Stomach (tissue), 9 donors: ENCODE results near the gene TMEM52. TPM values are rescaled to one million over a fixed set of nuclear protein-coding genes. Genes with fewer than 3 reads are reported as not detected.

ENCODE experiments used
- DNase-seq, 2 donors: peaks; one replicate each; pipeline versions ENCODE4 v3.0.0 to v3.0.0-alpha.2; 2013 to 2019
- H3K27ac ChIP-seq, 5 donors: fragments of 200-600 bp in 4 of 5; sonication (generic) in 4 of 5; one replicate each; pipeline ENCODE4 v1.5.1; 2013 to 2019; ENCODE audit warnings: mild to moderate bottlenecking in 1 of 5, moderate library complexity in 1 of 5
- H3K27me3 ChIP-seq, 3 donors: fragments of 200-600 bp; sonication (generic); one replicate each; pipeline ENCODE4 v1.5.1; 2017 to 2019; ENCODE audit warnings: mixed run types in 1 of 3
- H3K36me3 ChIP-seq, 4 donors: fragments of 200-600 bp; sonication (generic); 1 replicate in 3 of 4; 2 replicates in 1 of 4; pipeline ENCODE4 v1.5.1; 2016 to 2019
- H3K4me1 ChIP-seq, 4 donors: fragments of 200-600 bp; sonication (generic); one replicate each; pipeline ENCODE4 v1.5.1; 2016 to 2019
- H3K4me3 ChIP-seq, 4 donors: fragments of 200-600 bp; sonication (generic) in 3 of 4; one replicate each; pipeline ENCODE4 v1.5.1; 2016 to 2019; ENCODE audit warnings: mild to moderate bottlenecking in 1 of 4
- H3K9me3 ChIP-seq, 4 donors: fragments of 200-600 bp; sonication (generic); one replicate each; pipeline ENCODE4 v1.5.1; 2016 to 2019
- EP300 ChIP-seq: sonication (generic); formaldehyde crosslinking; IDR thresholded peaks from one replicate; pipeline ENCODE4 v1.6.1; 2017; ENCODE audit warnings: antibody characterized with exemption
- POLR2A ChIP-seq, 4 donors: fragments of 450-650 bp; IDR thresholded peaks; one replicate each; pipeline ENCODE4 v1.6.1; 2016; ENCODE audit warnings: antibody characterized with exemption in 4 of 4, control low read depth in 2 of 4, mild to moderate bottlenecking in 1 of 4, moderate library complexity in 1 of 4
- POLR2AphosphoS5 ChIP-seq, 3 donors: sonication (generic); formaldehyde crosslinking; IDR thresholded peaks; one replicate each; pipeline ENCODE4 v1.6.1; 2016; ENCODE audit warnings: antibody characterized with exemption in 3 of 3
- WGBS, 5 donors: extraction: QIAGEN DNeasy Blood & Tissue Kit in 3 of 5; methylation state at CpG; one replicate each; pipeline versions ENCODE4 v1.1.5 to v1.1.7; 2013 to 2018; 5-methylcytosine and 5-hydroxymethylcytosine counted together
- intact Hi-C: fragments of 100-400 bp; cut with DNase I; formaldehyde crosslinking; loops from one replicate; pipeline ENCODE4 v1.15.1; 2023; ENCODE audit warnings: low total_unique reads
- polyA plus RNA-seq, 3 donors: library from polyadenylated mRNA; stranded (reverse); fragments of 200-250 nt; gene quantifications; one replicate each; pipeline ENCODE4 v1.2.3, GENCODE V29; 2013
- total RNA-seq, 5 donors: library from RNA; depleted of rRNA; stranded (reverse); fragments of >200 nt; gene quantifications; one replicate each; pipeline versions ENCODE4 v1.1.0 to v1.2.3, GENCODE V29; 2014 to 2016
- TF ChIP-seq, protein P1 (sequence below), 7 experiments: fragments of 450-650 bp in 4 of 7; fragments of 200-600 bp in 3 of 7; sonication (generic) in 3 of 7; IDR thresholded peaks; one replicate each; pipeline ENCODE4 v1.5.1; 2016 to 2019; ENCODE audit warnings: antibody characterized with exemption in 7 of 7, control low read depth in 2 of 7, mild to moderate bottlenecking in 1 of 7
- donor health status: healthy with polysubstance abuse.
- donor health status: Bipolar disorder and iron deficiency.
- donor health status: healthy.

Gene TMEM52
- total and polyA plus RNA-seq, 8 donors = 5.0 to 10.4 (median 8.0) TPM; not detected in 4

DNA sequence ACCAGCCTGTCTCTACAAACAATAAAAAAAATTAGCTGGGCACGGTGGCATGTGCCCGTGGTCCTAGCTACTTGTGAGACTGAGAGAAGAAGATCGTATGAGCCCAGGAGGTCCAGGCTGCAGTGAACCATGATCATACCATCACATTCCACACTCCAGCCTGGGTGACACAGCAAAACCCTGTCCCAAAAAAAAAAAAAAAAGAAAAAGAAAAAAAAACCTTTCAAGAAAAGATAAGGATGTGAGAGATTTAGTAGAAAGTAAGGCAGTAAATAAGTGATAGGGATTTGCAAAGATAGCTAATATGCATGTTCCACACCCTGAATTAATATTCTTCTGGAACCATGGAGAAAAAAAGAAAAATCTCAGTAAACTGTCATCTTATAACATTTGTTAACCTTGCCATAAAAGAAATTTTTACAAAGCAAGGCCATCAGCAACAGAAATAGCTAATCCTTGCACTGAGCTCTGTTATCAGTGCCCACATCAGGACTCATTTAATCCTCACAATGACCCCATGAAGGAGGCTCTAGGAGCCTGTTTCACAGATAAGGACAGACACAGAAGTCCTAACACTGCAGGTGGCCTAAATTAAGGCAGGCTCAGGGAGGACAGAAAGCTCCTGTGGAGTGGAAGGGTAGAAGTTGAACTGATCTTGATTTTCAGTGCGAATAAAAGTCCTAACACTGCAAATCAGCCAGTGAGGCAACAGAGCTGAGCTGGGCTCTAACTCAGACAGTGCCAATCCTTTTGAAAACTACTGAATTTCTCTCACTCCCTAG, 35.8 kb downstream of the TMEM52 start:
- intact Hi-C loops = no loop called here
- no peak for DNase-seq
- peaks cover 43 to 94% (median 69%) of the 10 kb centered on the region in 4 donors for H3K4me1 ChIP-seq
- WGBS, 5 donors = 34 to 49% (median 37%) methylated on average over 4 of the region's 4 CpGs
- no peaks in the 10 kb centered on the region for H3K9me3 ChIP-seq
- H3K27ac ChIP-seq = peak overlapping the region in 2 of 5 donors; percentile 9 to 22
- peaks cover 0 to 13% (median 11%) of the 10 kb centered on the region in 4 donors for H3K36me3 ChIP-seq
- no peaks in the 10 kb centered on the region for H3K27me3 ChIP-seq
- no peak overlapping the region for H3K4me3 ChIP-seq
- TF ChIP-seq, protein P1, sequence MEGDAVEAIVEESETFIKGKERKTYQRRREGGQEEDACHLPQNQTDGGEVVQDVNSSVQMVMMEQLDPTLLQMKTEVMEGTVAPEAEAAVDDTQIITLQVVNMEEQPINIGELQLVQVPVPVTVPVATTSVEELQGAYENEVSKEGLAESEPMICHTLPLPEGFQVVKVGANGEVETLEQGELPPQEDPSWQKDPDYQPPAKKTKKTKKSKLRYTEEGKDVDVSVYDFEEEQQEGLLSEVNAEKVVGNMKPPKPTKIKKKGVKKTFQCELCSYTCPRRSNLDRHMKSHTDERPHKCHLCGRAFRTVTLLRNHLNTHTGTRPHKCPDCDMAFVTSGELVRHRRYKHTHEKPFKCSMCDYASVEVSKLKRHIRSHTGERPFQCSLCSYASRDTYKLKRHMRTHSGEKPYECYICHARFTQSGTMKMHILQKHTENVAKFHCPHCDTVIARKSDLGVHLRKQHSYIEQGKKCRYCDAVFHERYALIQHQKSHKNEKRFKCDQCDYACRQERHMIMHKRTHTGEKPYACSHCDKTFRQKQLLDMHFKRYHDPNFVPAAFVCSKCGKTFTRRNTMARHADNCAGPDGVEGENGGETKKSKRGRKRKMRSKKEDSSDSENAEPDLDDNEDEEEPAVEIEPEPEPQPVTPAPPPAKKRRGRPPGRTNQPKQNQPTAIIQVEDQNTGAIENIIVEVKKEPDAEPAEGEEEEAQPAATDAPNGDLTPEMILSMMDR (IDR thresholded peaks at IDR 0.05) = no peak
- TF ChIP-seq POLR2A (IDR thresholded peaks at IDR 0.05) (no peak), EP300 (no peak), POLR2AphosphoS5 (IDR thresholded peaks at IDR 0.05) (no peak)

DNA sequence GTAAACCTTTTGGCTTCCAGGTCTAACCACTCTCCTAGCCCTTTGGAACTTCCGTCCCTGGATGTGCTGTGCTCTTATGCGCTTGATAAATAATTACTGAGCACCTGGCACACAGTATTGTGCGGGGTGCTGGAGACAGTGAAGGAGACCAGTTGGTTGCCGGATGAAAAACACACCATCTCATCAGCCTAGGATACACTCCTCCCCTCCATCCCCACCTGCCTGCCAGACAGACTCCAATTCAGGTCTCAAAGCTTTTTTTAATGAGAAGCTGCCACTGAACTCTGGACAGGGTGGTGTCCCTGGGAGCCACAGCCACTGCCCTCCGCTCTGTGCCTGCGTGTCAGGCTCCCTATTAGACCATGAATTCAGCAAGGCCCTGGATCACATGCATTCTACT, 37.4 kb downstream of the TMEM52 start:
- Histone ChIP-seq H3K4me1 (peaks cover 33 to 92% (median 66%) of the 10 kb centered on the region in 4 donors), H3K9me3 (no peaks in the 10 kb centered on the region), H3K27me3 (no peaks in the 10 kb centered on the region), H3K4me3 (no peak overlapping the region), H3K36me3 (peaks cover 0 to 13% (median 11%) of the 10 kb centered on the region in 4 donors), H3K27ac (peak overlapping the region in 3 of 5 donors; percentile 17 to 44 (median 19))
- WGBS, 5 donors = 36 to 60% (median 44%) methylated on average over 6 of the region's 6 CpGs
- no peak for DNase-seq
- intact Hi-C loops = no loop called here
- no peak for TF ChIP-seq EP300
- TF ChIP-seq POLR2A (IDR thresholded peaks at IDR 0.05) = no peak
- TF ChIP-seq, protein P1 (IDR thresholded peaks at IDR 0.05) = no peak
- TF ChIP-seq POLR2AphosphoS5 (IDR thresholded peaks at IDR 0.05) = no peak

DNA sequence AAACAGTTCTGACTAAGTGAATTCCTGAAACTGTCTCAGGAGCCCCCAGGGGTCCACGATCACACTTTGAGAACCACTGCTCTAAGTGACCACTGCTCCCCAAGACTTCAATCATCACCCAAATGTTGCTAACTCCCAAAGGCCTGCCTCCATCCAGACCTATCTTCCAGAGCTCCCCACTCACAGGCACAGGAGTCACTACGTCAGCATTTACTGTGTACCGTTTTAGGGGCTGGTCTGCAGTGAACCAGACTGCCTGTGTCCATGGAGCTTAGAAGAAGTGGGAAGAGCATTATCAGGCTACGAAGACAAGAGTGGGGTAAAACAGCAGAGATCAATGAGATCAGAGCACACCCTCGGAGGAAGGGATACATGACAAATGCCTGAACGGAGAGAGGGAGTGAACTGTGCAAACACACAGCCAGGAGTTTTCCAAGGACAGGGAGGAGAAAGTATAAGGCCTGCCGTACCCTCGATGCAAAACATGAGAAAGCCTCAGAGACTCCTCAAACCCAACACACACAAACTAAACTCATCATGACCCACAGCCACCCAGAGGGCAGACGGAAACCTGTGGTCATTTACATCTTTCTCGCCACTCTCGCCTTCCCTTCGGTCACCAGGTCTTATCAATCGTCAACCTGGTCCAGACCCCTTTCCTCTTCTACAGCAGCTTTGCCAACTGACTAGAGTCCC, 38.3 kb downstream of the TMEM52 start:
- Histone ChIP-seq H3K27ac (peak overlapping the region in 4 of 5 donors; percentile 8 to 44 (median 18)), H3K9me3 (no peaks in the 10 kb centered on the region), H3K27me3 (no peaks in the 10 kb centered on the region), H3K4me3 (no peak overlapping the region), H3K36me3 (peaks cover 0 to 22% (median 19%) of the 10 kb centered on the region in 4 donors), H3K4me1 (peaks cover 33 to 92% (median 70%) of the 10 kb centered on the region in 4 donors)
- intact Hi-C loops = no loop called here
- no peak for DNase-seq
- TF ChIP-seq POLR2A (IDR thresholded peaks at IDR 0.05) = no peak
- TF ChIP-seq POLR2AphosphoS5 (IDR thresholded peaks at IDR 0.05) = no peak
- TF ChIP-seq, protein P1 (IDR thresholded peaks at IDR 0.05) = no peak
- no peak for TF ChIP-seq EP300
- WGBS, 5 donors = 33 to 46% (median 42%) methylated on average over 13 of the region's 13 CpGs

DNA sequence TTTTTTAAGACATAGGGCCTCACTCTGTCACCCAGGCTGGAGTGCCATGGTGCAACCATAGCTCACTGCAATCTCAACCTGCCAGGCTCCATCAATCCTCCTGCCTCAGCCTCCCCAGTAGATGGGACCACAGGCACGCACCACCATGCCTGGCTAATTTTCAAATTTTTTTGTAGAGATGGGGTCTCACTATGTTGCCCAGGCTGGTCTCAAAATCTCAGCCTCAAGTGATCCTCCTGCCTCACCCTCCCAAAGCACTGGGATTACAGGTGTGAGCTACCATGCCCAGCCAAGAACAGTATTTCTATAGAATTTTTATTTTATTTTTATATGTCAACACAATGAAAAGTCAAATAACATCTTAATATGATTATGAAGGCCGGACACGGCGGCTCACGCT, 39.1 kb downstream of the TMEM52 start:
- Histone ChIP-seq H3K27me3 (no peaks in the 10 kb centered on the region), H3K9me3 (no peaks in the 10 kb centered on the region), H3K4me1 (peaks cover 33 to 97% (median 70%) of the 10 kb centered on the region in 4 donors), H3K27ac (no peak overlapping the region), H3K4me3 (no peak overlapping the region), H3K36me3 (peaks cover 0 to 31% (median 24%) of the 10 kb centered on the region in 4 donors)
- intact Hi-C loops = no loop called here
- TF ChIP-seq POLR2A (IDR thresholded peaks at IDR 0.05) (no peak), EP300 (no peak), POLR2AphosphoS5 (IDR thresholded peaks at IDR 0.05) (no peak)
- TF ChIP-seq, protein P1 (IDR thresholded peaks at IDR 0.05) = no peak
- no peak for DNase-seq
- 89 to 97% (median 95%) methylated on average over 5 of the region's 5 CpGs for WGBS, 5 donors
